Skeletal muscle satellite cell (primary cell): ENCODE data around the gene ACTN1.
"Not testable (repeated sequence)": the region's sequence is repeated elsewhere in the genome, so short reads cannot be mapped to it uniquely, and the experiment has no call there.

Experiments
- H3K27me3 ChIP-seq: 2 replicates; pipeline ENCODE4 v1.7.0; 2013; ENCODE audit warnings: low read length; ENCODE audit not compliant: control insufficient read depth, insufficient read depth
- H3K36me3 ChIP-seq: 2 replicates; pipeline ENCODE4 v1.7.0; 2013; ENCODE audit warnings: mild to moderate bottlenecking, control low read depth, low read length; ENCODE audit not compliant: insufficient read depth
- H3K4me1 ChIP-seq: 2 replicates; pipeline ENCODE4 v1.7.0; 2013; ENCODE audit warnings: low read length; ENCODE audit not compliant: control insufficient read depth, insufficient read depth
- H3K4me2 ChIP-seq: 2 replicates; pipeline ENCODE4 v1.7.0; 2013; ENCODE audit warnings: mild to moderate bottlenecking, low read length
- H3K4me3 ChIP-seq: 2 replicates; pipeline ENCODE4 v1.7.0; 2013; ENCODE audit warnings: low read length
- H3K9ac ChIP-seq: 2 replicates; pipeline ENCODE4 v1.7.0; 2013; ENCODE audit warnings: mild to moderate bottlenecking, low read depth, low read length, moderate library complexity
- H3K9me3 ChIP-seq: replicated peaks from 2 replicates; pipeline ENCODE4 v1.7.0; 2013; ENCODE audit warnings: mild to moderate bottlenecking, control low read depth, low read length

Gene ACTN1

GRCh38 chr14:68974759-68975347 is 4.2 kb downstream of the ACTN1 start:
- no peaks in the 10 kb centered on the region for H3K27me3 ChIP-seq
- peaks cover 65% of the 10 kb centered on the region for H3K4me1 ChIP-seq
- peaks cover 64% of the 10 kb centered on the region for H3K36me3 ChIP-seq
- peak overlapping the region; percentile 98 for H3K4me3 ChIP-seq
- no peak overlapping the region for H3K9ac ChIP-seq
- H3K4me2 ChIP-seq, result peak overlapping the region; percentile 83
- no peaks in the 10 kb centered on the region for H3K9me3 ChIP-seq

DNA sequence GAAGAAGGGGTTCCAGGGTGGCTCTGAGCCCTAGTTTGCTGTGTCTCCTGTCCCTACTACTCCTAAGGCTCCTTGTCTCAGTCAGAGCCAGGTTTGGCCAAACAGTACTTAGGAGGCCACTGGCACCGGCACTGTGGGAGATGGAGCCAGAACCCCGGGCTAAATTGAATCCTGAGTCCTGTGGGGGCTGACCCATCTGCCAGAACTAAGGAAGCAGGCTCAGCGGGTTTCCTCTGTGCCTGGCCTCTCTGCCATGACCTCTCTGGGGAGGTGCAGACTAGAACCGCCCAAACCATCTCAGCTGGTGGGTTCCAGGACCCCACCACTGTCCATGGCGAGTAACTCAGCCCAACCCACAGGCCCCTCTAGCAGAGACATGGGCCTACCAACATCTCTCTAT is 5.5 kb downstream of the ACTN1 start:
- Histone ChIP-seq H3K36me3 (peaks cover 71% of the 10 kb centered on the region), H3K27me3 (no peaks in the 10 kb centered on the region), H3K4me3 (no peak overlapping the region), H3K9me3 (no peaks in the 10 kb centered on the region), H3K9ac (no peak overlapping the region), H3K4me1 (peaks cover 75% of the 10 kb centered on the region), H3K4me2 (no peak overlapping the region)

GRCh38 chr14:68973219-68973565 is 5.9 kb downstream of the ACTN1 start:
- H3K4me1 ChIP-seq, result peaks cover 75% of the 10 kb centered on the region
- not testable (repeated sequence) for H3K27me3 ChIP-seq, H3K4me3 ChIP-seq, H3K9ac ChIP-seq, H3K4me2 ChIP-seq, H3K9me3 ChIP-seq
- peaks cover 75% of the 10 kb centered on the region for H3K36me3 ChIP-seq

GRCh38 chr14:68972507-68973218 is 6.4 kb downstream of the ACTN1 start:
- Histone ChIP-seq H3K4me3 (no peak overlapping the region), H3K36me3 (peaks cover 79% of the 10 kb centered on the region), H3K27me3 (no peaks in the 10 kb centered on the region), H3K9me3 (no peaks in the 10 kb centered on the region), H3K9ac (no peak overlapping the region), H3K4me2 (peak overlapping the region; percentile 31), H3K4me1 (peaks cover 75% of the 10 kb centered on the region)

DNA sequence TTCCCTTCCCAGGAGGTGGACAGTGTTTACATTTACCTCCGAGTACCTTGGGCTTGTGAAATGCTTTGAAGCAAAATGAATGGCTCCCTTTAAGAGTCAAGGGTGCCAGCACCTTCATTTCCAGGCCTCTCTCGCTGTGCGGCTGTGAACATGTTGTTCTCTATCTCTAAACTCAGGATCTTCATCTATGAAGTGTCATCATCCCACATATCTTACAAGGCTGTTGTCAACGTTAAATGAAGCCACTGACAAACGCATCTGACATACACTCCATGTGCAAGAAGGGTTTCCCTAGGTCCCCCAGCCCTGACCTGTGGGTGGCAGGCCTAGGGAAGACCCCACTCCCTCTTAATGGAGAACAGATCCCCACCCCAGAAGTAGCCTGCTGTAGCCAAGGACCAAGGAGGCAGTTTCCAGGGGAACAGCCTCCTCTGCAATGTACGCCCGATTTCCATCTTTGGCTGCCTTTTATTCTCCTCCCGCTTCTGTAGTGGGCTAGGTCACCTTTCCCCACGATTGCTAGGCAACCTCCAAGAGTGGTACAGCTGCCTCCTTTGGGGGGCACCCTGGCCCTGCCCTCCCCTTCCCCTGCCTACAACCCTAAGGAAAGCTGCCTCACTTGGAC is 7.6 kb downstream of the ACTN1 start:
- H3K4me1 ChIP-seq, result peaks cover 75% of the 10 kb centered on the region
- H3K36me3 ChIP-seq, result peaks cover 86% of the 10 kb centered on the region
- H3K4me3 ChIP-seq, result no peak overlapping the region
- no peaks in the 10 kb centered on the region for H3K27me3 ChIP-seq
- no peaks in the 10 kb centered on the region for H3K9me3 ChIP-seq
- H3K4me2 ChIP-seq, result no peak overlapping the region
- H3K9ac ChIP-seq, result no peak overlapping the region

DNA sequence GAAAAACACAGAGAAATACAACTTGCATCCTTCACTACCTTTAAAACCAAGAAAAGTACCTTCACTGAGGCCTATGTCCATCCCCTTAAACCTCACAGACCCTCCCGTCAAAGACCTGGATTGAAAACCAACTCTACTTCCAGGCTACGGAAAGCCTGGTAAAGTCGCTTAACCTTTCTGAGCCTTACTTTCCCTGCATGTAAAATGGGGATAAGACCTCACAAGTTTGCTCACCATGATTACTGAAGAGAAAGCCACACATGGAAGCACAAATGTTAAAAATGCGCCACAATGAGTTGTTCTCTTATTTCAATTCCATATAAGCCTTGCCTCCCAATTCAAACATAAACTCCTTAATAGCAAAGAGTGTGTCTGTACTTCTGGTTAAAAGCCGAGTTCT is 8.4 kb downstream of the ACTN1 start:
- peaks cover 83% of the 10 kb centered on the region for H3K36me3 ChIP-seq

GRCh38 chr14:68970038-68970612 is 9.0 kb downstream of the ACTN1 start:
- peak overlapping the region; percentile 28 for H3K9ac ChIP-seq
- peaks cover 70% of the 10 kb centered on the region for H3K4me1 ChIP-seq
- peaks cover 81% of the 10 kb centered on the region for H3K36me3 ChIP-seq
- H3K9me3 ChIP-seq, result no peaks in the 10 kb centered on the region
- peak overlapping the region; percentile 15 for H3K4me2 ChIP-seq
- H3K4me3 ChIP-seq, result no peak overlapping the region
- no peaks in the 10 kb centered on the region for H3K27me3 ChIP-seq

More for the DNA sequence above, 8.4 kb downstream of the ACTN1 start:
- no peak overlapping the region for H3K4me3 ChIP-seq
- H3K27me3 ChIP-seq, result no peaks in the 10 kb centered on the region
- no peak overlapping the region for H3K4me2 ChIP-seq
- H3K9me3 ChIP-seq, result no peaks in the 10 kb centered on the region
- no peak overlapping the region for H3K9ac ChIP-seq
- H3K4me1 ChIP-seq, result peaks cover 71% of the 10 kb centered on the region

DNA sequence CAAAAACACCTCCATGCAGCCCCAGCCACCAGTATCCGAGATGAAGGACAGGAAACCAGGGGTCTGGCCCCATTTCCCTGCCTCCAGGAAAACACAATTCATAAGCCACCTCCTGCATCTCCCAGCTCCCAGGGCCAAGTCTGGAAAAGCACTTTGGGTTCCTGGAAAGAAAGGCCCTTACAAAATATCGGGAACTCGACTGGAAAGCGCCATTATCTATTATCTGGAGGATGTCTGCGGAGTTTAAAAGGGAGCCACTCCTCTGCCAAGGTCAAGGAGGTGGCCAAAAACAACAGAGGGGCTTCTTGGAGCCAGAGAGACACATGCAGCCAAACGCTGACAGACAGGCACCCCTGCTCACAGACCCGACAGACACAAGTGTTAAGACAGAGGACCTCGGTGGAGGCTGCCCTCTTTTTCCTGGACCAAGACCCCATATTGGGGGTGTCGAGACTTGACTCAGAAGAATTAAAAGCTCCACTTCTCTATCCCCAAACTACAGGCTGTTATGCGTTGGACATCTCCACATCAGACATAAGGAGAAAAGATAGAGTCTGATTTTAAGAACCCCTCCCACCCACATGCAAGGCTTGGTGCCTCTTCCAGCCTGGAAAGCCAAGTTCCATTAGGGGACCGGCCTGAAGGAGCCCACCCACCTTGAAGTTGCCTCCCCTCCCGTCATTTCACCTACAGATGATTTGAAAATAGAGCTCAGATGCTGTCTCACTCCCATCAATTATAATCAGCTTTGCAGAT is 9.6 kb downstream of the ACTN1 start:
- Histone ChIP-seq H3K9me3 (no peaks in the 10 kb centered on the region), H3K4me3 (no peak overlapping the region), H3K4me2 (peak overlapping the region; percentile 15), H3K9ac (peak overlapping the region; percentile 28), H3K27me3 (no peaks in the 10 kb centered on the region), H3K36me3 (peaks cover 80% of the 10 kb centered on the region), H3K4me1 (peaks cover 70% of the 10 kb centered on the region)

- H3K36me3 ChIP-seq, result peaks cover 81% of the 10 kb centered on the region
- H3K4me1 ChIP-seq, result peaks cover 74% of the 10 kb centered on the region
- H3K4me2 ChIP-seq, result no peak overlapping the region
- H3K9me3 ChIP-seq, result no peaks in the 10 kb centered on the region
- no peak overlapping the region for H3K9ac ChIP-seq
- H3K27me3 ChIP-seq, result no peaks in the 10 kb centered on the region
- H3K4me3 ChIP-seq, result no peak overlapping the region
Observed at GRCh38 chr14:68968721-68969120, 10.4 kb downstream of the ACTN1 start.

- Histone ChIP-seq H3K9me3 (no peaks in the 10 kb centered on the region), H3K4me2 (peak overlapping the region; percentile 4), H3K9ac (no peak overlapping the region), H3K36me3 (peaks cover 79% of the 10 kb centered on the region), H3K27me3 (no peaks in the 10 kb centered on the region), H3K4me3 (no peak overlapping the region), H3K4me1 (peaks cover 72% of the 10 kb centered on the region)
Observed at GRCh38 chr14:68968051-68968450, 11.1 kb downstream of the ACTN1 start.

- no peaks in the 10 kb centered on the region for H3K9me3 ChIP-seq
- H3K4me2 ChIP-seq, result no peak overlapping the region
- H3K36me3 ChIP-seq, result peaks cover 75% of the 10 kb centered on the region
- no peaks in the 10 kb centered on the region for H3K27me3 ChIP-seq
- H3K4me3 ChIP-seq, result no peak overlapping the region
- no peak overlapping the region for H3K9ac ChIP-seq
- H3K4me1 ChIP-seq, result peaks cover 71% of the 10 kb centered on the region
Observed at GRCh38 chr14:68967459-68967940, 11.6 kb downstream of the ACTN1 start.
